LNCaP clone FGC (cell line): Measurements from ENCODE around the gene LMO7.

Experiments
- DNase-seq: peaks from one replicate; pipeline ENCODE4 v3.0.0-alpha.2; 2011; ENCODE audit warnings: low read depth
- H3K4me3 ChIP-seq: 2 replicates; pipeline ENCODE4 v1.5.1; 2011; ENCODE audit warnings: mild to moderate bottlenecking, low read depth, low read length, control low read depth
- CTCF ChIP-seq: IDR thresholded peaks from 2 replicates; pipeline ENCODE4 v1.5.1; 2012; ENCODE audit warnings: mild to moderate bottlenecking; ENCODE audit not compliant: control insufficient read depth, insufficient read depth; ENCODE audit errors: extremely low read depth

The LMO7 gene

GRCh38 chr13:75715601-75716523 is 79.7 kb downstream of the LMO7 start:
- no peak for TF ChIP-seq CTCF
- no peak overlapping the region for H3K4me3 ChIP-seq
- DNase-seq = no peak

- no peak overlapping the region for H3K4me3 ChIP-seq
- no peak for DNase-seq
- no peak for TF ChIP-seq CTCF
Measured at GRCh38 chr13:75717525-75717924, 81.4 kb downstream of the LMO7 start.

DNA sequence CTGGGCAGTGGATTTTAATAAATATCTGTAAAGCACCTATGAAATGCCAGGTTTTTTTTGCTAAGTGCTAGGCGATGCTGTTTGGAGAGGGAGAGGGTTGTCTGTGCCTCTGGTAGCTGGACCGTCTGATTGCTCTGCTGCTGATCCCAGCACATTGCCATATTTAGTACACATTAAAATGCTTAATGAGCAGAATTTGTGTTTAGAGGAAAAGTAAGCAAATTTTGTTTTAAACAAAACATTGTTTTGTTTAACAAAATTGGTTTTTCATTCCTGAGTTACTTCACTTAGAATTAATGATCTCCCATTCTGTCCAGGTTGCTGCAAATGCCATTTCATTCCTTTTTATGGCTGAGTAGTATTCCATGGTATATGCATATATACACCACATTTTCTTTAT is 85.2 kb downstream of the LMO7 start:
- DNase-seq = no peak
- H3K4me3 ChIP-seq = no peak overlapping the region
- TF ChIP-seq CTCF = no peak

GRCh38 chr13:75723901-75724300 is 87.8 kb downstream of the LMO7 start:
- TF ChIP-seq CTCF = no peak
- no peak for DNase-seq
- no peak overlapping the region for H3K4me3 ChIP-seq

DNA sequence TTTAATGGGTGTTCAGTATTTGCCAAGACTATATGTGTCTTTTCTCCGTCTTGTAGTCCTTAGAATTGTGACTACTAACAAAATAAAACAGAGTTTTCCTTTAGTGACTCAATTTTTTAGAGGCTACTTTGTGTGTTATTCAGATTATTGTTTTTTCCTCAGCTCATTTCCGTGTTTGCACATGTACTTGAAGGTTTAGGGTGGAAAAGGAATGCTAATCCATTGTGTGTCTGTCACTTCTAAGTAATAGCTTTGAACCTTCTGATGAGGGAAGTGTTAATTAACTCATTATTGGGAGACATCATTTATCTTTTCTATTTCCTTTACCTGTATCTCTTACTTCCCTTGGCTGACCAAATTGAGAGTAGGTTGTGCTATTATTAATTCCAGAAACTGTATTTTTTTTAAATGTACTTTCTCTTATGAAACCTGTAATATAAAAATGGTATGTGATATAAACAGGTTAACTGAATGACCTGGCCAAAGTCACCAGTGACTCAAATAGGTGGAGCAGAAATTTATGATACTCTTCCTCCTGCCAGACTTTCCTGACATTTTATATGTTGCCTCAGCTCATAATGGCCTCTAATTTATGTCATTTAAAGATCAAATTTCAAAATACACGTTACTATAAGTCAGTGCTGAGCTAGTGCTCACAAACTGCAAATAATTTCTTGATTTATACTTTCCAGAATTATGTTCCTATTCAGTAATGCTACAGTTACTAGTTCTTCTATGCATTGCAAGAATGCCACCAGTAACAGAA is 88.8 kb downstream of the LMO7 start:
- no peak for TF ChIP-seq CTCF
- no peak for DNase-seq
- no peak overlapping the region for H3K4me3 ChIP-seq

DNA sequence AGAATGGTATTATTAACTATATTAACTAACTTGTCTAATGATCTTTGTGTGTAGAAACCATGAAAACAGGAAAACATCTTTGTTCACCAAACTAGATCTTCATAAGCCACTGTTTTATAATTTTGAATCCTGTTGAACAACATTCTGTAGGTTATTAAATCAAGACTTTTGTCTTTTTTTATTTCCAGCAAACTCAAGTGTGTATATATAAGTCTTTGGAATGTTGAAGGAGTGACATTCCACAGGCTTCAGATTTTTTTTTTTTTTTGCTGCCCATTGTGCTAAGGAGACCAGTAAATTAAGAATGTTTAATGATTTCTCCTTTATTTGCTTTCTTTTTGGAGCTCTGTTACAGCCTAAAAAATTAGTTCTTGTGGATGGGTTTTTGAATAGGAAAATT is 89.6 kb downstream of the LMO7 start:
- H3K4me3 ChIP-seq = no peak overlapping the region
- TF ChIP-seq CTCF = no peak
- no peak for DNase-seq
